Stomach (tissue), 4 donors: ENCODE measurements around the gene PDGFD.

Experiments
- CTCF ChIP-seq, 7 experiments: fragments of 450-650 bp in 4 of 7; fragments of 200-600 bp in 3 of 7; sonication (generic) in 3 of 7; IDR thresholded peaks; one replicate each; pipeline ENCODE4 v1.5.1; 2016 to 2019; ENCODE audit warnings: antibody characterized with exemption in 7 of 7, control low read depth in 2 of 7, mild to moderate bottlenecking in 1 of 7
- POLR2AphosphoS5 ChIP-seq, 3 donors: sonication (generic); formaldehyde crosslinking; IDR thresholded peaks; one replicate each; pipeline ENCODE4 v1.6.1; 2016; ENCODE audit warnings: antibody characterized with exemption in 3 of 3

DNA sequence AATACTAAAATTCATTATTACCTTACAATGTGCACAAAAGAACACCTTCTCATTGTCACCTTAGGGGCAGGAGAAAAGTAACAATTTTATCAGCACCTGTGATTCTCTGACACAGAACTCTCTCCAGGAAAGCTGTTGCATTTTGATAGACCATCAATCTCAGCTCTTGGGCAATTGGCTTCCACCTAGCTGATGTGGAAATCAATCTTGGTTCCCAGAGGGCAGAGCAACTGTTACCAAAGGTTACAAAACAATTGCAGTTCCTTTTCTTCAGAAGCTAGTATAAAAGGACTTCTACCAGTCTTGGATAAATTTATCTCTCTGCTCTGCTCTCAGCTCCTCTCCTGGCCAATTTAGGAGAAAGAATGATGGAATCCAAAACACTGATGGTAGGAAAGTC, 285.3 kb downstream of the PDGFD start:
- TF ChIP-seq POLR2AphosphoS5 (IDR thresholded peaks at IDR 0.05) (no peak), CTCF (IDR thresholded peaks at IDR 0.05) (no peak)
